ENCODE data around the gene KCMF1.

KCMF1 gene

DNA sequence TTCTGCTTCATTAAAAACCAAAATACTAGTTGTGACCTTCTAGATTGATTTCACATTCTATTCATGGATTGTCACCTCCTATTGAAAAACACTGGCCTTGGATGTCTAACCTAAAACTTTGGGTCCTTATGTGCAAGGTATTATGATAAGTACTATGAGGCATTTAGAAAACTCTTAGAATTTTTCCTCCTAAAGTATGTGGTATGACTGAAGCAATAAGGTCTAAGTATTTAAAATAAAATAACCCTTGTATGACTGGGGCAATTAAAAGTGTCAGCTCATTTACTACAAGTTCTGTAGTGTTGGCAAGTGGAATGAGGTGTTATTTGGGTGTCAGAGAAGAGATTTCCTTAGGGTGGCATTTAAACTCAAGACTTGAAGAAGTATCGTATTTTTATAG lies 15.1 kb downstream of the KCMF1 start:
- FAIRE-seq: no peak

- no peak for FAIRE-seq
These were observed 18.5 kb downstream of the KCMF1 start for GRCh38 chr2:84989422-84989821.

DNA sequence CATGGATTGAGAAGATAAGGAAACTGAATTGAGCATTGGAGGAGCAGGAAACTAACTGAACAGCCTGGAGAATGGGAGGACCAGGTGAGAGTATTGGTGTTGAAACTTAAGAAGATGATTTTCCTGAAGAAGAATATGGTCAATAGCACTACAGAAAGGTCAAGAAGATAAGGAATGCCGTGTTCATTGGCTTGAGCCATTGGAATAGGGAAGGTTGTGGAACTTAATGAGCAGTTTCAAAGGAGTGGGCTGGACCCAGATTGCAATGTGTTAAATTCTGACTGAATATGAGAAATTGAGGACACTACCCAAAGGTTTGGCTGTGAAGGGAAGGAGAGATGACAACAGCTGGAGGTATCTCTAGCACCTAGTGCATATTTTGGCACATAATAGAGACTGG lies 19.0 kb downstream of the KCMF1 start:
- no peak for FAIRE-seq

GRCh38 chr2:84991404-84992160 lies 20.6 kb downstream of the KCMF1 start:
- FAIRE-seq: no peak

DNA sequence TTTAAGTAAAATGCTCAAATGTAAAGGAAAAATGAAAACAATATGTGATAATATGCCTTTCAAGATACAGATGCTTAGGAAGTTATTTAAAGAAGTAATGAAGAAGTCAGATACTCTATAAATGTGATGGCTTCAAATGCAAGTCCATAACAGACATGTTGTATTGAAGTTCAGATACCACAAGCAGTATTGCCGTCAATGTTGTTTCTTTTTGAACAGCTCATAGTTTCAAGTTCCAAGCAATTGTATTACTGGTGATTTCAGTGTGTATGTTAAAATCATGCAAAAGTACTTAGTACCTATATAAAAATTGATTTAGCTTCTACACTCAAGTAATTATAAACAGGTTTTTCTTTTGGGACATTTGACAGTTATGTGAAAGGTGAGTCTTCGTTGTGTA lies 24.9 kb downstream of the KCMF1 start:
- FAIRE-seq: no peak

DNA sequence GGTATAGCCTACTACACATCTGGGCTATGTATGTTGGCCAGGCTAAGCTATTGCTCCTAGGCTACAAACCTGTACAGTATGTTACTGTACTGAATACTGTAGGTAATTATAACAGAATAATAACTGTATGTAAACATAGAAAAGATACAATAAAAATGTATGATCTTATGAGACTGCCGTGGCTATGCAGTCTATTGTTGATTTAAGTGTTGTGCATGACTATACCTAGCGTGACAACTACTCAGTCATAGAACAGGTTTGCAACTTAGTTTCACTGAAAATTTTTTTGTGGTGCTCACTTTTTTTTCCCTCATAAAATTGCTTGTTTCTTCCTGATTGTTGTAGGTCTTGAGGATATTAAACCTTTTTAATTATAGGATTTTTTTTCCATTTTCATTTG lies 25.9 kb downstream of the KCMF1 start:
- FAIRE-seq: no peak

DNA sequence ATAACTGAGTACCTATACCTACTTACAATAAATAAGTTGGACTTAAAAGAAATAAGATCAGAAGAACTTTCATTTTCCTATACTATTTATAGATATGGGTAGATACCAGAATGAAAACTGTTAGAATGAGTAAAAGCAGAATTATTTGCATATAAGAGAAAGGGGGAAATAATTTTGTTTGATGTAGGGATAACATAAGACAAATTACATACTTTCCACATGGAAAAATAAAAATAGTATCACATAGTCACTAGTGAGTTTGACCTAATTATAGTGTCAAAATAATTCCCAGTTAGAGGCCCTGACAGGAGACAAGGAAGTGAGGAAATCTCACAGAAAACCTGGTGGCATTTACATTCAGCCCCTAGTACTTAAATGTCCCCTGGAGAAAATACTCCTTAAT lies 28.6 kb downstream of the KCMF1 start:
- peak; percentile 3 for FAIRE-seq

GRCh38 chr2:85001595-85001994 lies 30.6 kb downstream of the KCMF1 start:
- FAIRE-seq: no peak

DNA sequence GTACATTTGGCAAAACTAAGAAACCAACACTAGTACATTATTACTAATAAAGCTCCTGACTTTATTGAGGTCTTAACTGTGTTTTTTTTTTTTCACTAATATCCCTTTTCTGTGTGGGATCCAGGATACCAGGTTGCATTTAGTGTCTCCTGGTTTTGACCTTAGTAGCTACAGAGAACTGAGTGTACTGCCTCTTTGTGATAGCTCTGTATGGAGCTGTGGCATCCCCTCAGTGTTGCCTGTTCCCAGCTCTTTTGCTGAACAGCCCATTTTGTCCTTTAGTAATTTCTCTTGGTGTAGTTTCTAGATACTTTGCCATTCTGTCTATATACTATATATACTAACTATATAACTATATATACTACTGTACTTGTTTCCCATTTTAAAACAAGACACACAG lies 31.6 kb downstream of the KCMF1 start:
- FAIRE-seq: no peak

DNA sequence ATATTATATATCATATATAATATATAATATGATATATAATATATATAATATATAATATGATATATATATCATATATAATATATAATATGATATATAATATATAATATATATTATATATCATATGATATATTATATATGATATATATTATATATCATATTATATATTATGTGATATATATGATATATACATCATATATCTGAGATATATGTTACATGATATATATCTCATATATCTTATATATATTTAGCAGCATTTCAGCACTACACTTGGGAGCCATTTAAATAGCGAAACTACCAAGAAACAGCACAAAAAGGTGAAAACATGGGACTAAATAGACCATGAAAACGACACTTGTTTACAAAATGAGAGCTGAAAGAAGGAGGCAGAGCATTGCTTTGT lies 37.3 kb downstream of the KCMF1 start:
- peak; percentile 97 for FAIRE-seq

GRCh38 chr2:85009019-85009618 lies 38.2 kb downstream of the KCMF1 start:
- FAIRE-seq: no peak

- FAIRE-seq: no peak
These were observed 39.4 kb downstream of the KCMF1 start for GRCh38 chr2:85010404-85010803.

DNA sequence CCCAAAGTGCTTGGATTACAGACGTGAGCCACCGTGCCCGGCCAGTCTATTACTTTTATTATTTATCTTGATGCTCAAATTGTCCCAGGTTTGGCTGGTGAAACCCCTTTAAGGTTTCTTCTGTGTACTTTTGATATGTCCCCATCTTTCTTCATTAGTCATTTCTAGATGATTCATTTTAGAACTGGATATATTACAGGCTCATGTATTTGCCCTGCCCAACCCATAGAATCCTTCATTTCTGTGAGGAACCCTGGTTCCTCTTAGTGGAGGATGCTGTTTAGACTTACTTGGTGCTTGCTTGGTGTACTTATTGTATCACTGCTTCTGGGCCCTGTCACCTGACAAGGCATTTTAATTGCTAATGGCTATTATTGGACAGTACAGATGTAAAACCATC lies 40.1 kb downstream of the KCMF1 start:
- FAIRE-seq: no peak

GRCh38 chr2:85011747-85012146 lies 40.8 kb downstream of the KCMF1 start:
- no peak for FAIRE-seq

GRCh38 chr2:85012431-85012830 lies 41.5 kb downstream of the KCMF1 start:
- FAIRE-seq: no peak

DNA sequence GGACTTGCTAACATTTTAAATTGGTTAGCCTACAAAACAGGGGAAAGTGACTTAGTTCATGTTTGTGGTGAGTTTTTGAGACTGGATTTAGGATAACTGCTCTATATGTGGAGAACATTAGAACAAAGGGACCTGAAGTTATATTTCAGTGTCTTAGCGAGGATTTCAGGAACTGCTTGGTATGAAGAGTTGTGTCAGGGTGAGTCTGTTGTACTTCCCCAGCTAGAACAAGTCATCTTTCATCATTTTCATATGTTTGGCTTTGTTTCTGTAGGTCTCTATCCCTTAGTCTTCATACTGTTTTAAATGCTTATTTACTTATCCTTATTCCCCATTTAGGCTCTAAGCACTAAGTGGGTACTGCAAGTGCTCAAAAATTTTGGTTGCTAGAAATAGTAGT lies 41.9 kb downstream of the KCMF1 start:
- FAIRE-seq: peak; percentile 3

DNA sequence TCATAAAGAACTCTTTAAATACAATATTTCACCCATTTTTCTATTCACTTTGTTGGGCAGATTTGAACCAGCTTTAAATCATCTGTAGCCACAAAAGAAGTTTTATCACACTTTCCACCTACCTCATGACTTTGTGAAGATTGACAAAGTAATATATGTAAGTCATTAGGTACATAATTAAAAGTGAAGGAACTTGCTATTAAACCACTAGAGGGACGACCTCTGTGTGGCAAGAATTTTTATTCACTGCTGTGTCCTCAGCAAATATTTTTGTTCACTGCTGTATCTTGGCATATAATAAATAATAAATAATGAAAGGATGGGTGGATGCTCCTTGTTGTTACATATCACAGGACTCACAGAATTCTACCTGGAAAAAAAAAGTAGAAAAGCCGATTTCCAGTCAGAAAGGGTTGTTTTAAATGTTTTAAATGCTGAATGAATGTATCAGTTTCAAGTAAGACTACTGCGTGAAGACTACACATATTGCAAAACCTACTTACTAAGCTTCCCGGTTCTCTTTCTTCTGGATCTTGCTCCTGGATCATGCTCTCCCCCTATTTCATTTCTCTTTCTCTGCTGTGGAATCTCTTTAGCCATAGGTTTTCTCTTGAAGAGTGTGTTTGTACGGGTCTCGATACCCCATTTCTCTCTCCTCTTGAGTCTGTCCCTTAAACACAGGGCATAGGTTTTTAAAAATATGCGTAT lies 44.8 kb downstream of the KCMF1 start:
- FAIRE-seq: peak; percentile 37

DNA sequence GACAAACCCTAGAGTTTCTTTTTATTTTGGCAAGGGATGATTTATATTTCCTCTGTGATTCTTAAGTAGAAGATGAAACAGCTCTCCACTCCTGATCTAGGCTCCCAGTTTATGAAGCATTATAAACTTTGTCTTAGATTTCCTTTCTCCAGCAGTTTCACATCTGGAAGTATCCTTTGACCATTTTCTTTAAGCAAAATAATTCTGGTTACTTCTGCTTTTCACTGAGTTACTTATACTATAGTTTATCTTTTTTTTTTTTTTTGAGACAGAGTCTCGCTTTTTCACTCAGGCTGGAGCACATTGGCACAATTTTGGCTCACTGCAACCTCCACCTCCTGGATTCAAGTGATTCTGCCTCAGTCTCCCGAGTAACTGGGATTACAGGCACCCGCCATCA lies 45.5 kb downstream of the KCMF1 start:
- no peak for FAIRE-seq

DNA sequence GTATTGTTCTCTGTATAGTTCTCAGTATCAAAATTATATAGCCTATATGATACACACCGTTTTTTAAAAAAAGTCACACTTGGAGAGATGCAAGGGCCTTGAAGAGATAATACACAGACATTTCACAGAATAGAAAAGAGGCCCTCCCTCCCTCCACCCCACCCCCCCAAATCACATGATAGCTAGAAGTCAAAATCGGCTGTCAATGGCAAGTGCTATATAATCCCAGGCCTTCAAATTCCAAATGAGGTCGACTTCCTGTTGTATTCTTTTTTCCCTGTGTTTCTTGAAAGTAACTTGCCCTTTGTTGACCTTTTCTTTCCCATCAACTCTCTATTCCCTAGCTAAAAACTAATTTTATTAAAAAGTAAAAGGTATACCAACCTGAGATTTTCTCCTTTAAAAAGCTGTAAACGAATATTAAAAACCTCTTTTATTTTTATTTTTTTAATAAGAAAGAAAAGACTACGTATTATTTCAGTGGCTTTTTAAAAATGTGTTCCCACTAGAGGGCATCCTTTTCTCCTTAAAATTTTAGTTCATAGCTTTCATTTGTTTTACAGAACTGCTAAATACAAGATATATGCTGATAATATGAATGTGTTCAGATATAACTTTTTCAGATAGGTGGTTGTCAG lies 46.6 kb downstream of the KCMF1 start:
- FAIRE-seq: peak; percentile 94

GRCh38 chr2:85018049-85018447 lies 47.1 kb downstream of the KCMF1 start:
- FAIRE-seq: no peak

DNA sequence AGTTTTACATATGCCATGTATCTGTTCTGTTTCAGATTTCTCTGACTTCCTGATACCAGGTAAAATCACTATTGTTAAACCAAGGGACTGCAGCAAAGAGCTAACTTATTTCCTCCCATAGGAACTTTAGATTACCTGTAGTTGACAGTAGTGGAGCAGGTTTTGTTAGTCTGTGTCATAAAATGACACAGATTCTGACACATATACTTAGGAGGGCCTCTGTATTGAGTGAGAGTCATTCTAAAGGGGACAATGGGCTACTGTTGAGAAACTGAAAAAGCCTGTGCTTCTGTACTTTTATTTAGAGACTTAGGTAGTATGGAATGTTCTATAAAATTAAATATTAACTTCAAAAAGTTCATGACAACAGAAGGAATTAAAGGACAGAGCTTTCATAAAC lies 48.2 kb downstream of the KCMF1 start:
- FAIRE-seq: peak; percentile 23

- no peak for FAIRE-seq
These were observed 51.3 kb downstream of the KCMF1 start for GRCh38 chr2:85022232-85022631.

GRCh38 chr2:85024372-85025047 lies 53.5 kb downstream of the KCMF1 start:
- no peak for FAIRE-seq

Measured in G401.6 (cell line).